ENCODE results near the gene ARID1A.

DNA sequence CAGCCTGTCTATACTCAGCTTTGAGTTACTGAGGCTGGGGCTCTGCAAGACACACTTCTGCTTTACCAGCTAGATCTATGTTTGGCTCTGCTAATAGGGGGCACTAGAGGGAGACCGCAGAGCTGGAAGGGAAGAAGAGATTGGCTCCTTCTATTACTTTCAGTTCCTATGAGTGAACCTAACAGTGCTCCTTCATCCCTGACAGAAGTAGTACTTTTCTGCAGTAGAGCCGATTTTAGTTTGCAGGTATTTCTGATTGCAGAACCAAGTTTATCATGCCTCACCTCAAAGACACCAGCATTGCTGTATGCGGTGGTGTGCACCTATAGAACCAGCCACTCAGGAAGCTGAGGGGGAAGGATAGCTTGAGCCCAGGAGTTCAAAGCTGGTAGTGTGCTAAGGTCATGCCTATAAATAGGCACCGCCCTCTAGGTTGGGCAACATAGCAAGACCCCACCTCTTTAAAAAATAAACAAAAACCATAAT lies 125.0 kb downstream of the ARID1A start:
- TF ChIP-seq, protein P1, sequence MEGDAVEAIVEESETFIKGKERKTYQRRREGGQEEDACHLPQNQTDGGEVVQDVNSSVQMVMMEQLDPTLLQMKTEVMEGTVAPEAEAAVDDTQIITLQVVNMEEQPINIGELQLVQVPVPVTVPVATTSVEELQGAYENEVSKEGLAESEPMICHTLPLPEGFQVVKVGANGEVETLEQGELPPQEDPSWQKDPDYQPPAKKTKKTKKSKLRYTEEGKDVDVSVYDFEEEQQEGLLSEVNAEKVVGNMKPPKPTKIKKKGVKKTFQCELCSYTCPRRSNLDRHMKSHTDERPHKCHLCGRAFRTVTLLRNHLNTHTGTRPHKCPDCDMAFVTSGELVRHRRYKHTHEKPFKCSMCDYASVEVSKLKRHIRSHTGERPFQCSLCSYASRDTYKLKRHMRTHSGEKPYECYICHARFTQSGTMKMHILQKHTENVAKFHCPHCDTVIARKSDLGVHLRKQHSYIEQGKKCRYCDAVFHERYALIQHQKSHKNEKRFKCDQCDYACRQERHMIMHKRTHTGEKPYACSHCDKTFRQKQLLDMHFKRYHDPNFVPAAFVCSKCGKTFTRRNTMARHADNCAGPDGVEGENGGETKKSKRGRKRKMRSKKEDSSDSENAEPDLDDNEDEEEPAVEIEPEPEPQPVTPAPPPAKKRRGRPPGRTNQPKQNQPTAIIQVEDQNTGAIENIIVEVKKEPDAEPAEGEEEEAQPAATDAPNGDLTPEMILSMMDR (IDR thresholded peaks at IDR 0.05): no peak
- TF ChIP-seq POLR2A (IDR thresholded peaks at IDR 0.05) (no peak), POLR2AphosphoS5 (IDR thresholded peaks at IDR 0.05) (no peak), EP300 (IDR thresholded peaks at IDR 0.05) (no peak)

All from stomach (tissue), 4 donors.